Sigmoid colon (tissue), 4 donors: Measurements from ENCODE around the gene SIM1.

Source experiments
- POLR2AphosphoS5 ChIP-seq, 4 donors: sonication (generic); formaldehyde crosslinking; IDR thresholded peaks; one replicate each; pipeline ENCODE4 v1.6.1; 2017; ENCODE audit warnings: antibody characterized with exemption in 4 of 4
- TF ChIP-seq, protein P1 (sequence below), 4 experiments: fragments of 450-650 bp in 3 of 4; fragments of 200-600 bp in 1 of 4; IDR thresholded peaks; one replicate each; pipeline ENCODE4 v1.5.1; 2016 to 2019; ENCODE audit warnings: antibody characterized with exemption in 4 of 4, mild to moderate bottlenecking in 3 of 4, moderate library complexity in 2 of 4

DNA sequence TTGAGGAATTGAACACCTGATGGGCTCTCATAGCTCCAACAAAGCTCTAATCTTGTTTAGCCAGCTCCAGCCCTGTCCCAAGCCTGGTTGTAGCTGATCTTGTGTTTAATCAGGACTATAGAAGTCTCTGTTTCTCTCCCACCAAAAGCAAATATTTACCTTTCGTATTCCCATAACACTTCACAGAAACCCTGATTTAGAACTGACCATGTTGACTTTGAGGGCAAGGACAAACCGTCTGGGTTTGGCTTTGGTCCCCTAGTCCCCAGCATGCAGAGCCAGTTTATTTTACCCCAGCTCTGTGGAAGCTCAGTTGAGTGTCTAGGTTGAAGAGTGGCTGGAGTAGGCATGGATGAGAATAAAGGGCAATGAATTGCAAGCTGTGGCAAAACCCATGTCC, 18.0 kb upstream of the SIM1 start:
- TF ChIP-seq, protein P1, sequence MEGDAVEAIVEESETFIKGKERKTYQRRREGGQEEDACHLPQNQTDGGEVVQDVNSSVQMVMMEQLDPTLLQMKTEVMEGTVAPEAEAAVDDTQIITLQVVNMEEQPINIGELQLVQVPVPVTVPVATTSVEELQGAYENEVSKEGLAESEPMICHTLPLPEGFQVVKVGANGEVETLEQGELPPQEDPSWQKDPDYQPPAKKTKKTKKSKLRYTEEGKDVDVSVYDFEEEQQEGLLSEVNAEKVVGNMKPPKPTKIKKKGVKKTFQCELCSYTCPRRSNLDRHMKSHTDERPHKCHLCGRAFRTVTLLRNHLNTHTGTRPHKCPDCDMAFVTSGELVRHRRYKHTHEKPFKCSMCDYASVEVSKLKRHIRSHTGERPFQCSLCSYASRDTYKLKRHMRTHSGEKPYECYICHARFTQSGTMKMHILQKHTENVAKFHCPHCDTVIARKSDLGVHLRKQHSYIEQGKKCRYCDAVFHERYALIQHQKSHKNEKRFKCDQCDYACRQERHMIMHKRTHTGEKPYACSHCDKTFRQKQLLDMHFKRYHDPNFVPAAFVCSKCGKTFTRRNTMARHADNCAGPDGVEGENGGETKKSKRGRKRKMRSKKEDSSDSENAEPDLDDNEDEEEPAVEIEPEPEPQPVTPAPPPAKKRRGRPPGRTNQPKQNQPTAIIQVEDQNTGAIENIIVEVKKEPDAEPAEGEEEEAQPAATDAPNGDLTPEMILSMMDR (IDR thresholded peaks at IDR 0.05), result no peak
- TF ChIP-seq POLR2AphosphoS5 (IDR thresholded peaks at IDR 0.05), result no peak
